T-cell (primary cell): Measurements from ENCODE around the gene AGFG1. TPM values are rescaled to one million over a fixed set of nuclear protein-coding genes. Genes with fewer than 3 reads are reported as not detected.

ENCODE experiments used
- ATAC-seq, 4 experiments: fragments of 200-7000 bp in 3 of 4; fragments of 150-1000 bp in 1 of 4; cut with Tn5 transposase; replicated peaks in 1 of 4; 1 replicate in 3 of 4; 2 replicates in 1 of 4; pipeline ENCODE4 v1.10.0; 2021; ENCODE audit warnings: moderate library complexity in 3 of 4, mild to moderate bottlenecking in 2 of 4, moderate number of reproducible peaks in 1 of 4
- CTCF ChIA-PET, 2 donors: fragments of 300-600 bp; sonication (Branson Sonifier 250); formaldehyde crosslinking; loops; one replicate each; lab custom pipeline; 2022; ENCODE audit warnings: antibody characterized with exemption in 2 of 2; lab: Charles Lee
- POLR2A ChIA-PET, 2 donors: fragments of 300-600 bp; sonication (Branson Sonifier 250); formaldehyde crosslinking; loops; one replicate each; lab custom pipeline; 2022; ENCODE audit warnings: antibody characterized with exemption in 2 of 2; lab: Charles Lee
- DNase-seq, 35 experiments: peaks; one replicate each; pipeline versions ENCODE4 v3.0.0 to v3.0.0-alpha.2; 2013 to 2023
- H3K27ac ChIP-seq: one replicate; pipeline ENCODE4 v1.5.1; 2013; ENCODE audit warnings: low read length
- H3K27me3 ChIP-seq, 2 experiments: replicated peaks in 1 of 2; 1 replicate in 1 of 2; 2 replicates in 1 of 2; pipeline versions ENCODE4 v1.6.1 to v1.7.0; 2013; ENCODE audit warnings: low read length in 1 of 2, mixed read lengths in 1 of 2; ENCODE audit not compliant: control insufficient read depth in 2 of 2, insufficient read depth in 2 of 2; ENCODE audit errors: extremely low read depth in 1 of 2
- H3K36me3 ChIP-seq, 2 donors: 1 replicate in 1 of 2; 2 replicates in 1 of 2; pipeline versions ENCODE4 v1.6.1 to v1.7.0; 2013; ENCODE audit warnings: low read length in 1 of 2; ENCODE audit not compliant: control insufficient read depth in 2 of 2, insufficient read depth in 1 of 2; ENCODE audit errors: extremely low read depth in 1 of 2
- H3K4me1 ChIP-seq, 2 experiments: 1 replicate in 1 of 2; 2 replicates in 1 of 2; pipeline versions ENCODE4 v1.6.1 to v1.7.0; 2013; ENCODE audit warnings: low read length in 2 of 2, mixed read lengths in 1 of 2; ENCODE audit not compliant: insufficient read depth in 2 of 2, control insufficient read depth in 1 of 2; ENCODE audit errors: extremely low read depth in 1 of 2
- H3K4me3 ChIP-seq, 2 donors: 1 replicate in 1 of 2; 2 replicates in 1 of 2; pipeline versions ENCODE4 v1.5.1 to v1.7.0; 2013; ENCODE audit warnings: mild to moderate bottlenecking in 2 of 2, low read length in 1 of 2, moderate library complexity in 1 of 2; ENCODE audit not compliant: control insufficient read depth in 1 of 2; ENCODE audit errors: extremely low read depth in 1 of 2
- H3K9me3 ChIP-seq: 2 replicates; pipeline ENCODE4 v1.7.0; 2013
- H3K27ac Mint-ChIP-seq, 2 donors: one replicate each; pipeline ENCODE4 v1.8.0; 2020 to 2021; ENCODE audit warnings: mild to moderate bottlenecking in 2 of 2, mixed read lengths in 2 of 2
- H3K27me3 Mint-ChIP-seq, 2 donors: one replicate each; pipeline ENCODE4 v1.8.0; 2021 to 2022; ENCODE audit warnings: mixed read lengths in 2 of 2
- H3K36me3 Mint-ChIP-seq: one replicate; pipeline ENCODE4 v1.8.0; 2021; ENCODE audit warnings: mixed read lengths
- H3K4me1 Mint-ChIP-seq, 3 donors: one replicate each; pipeline ENCODE4 v1.8.0; 2020 to 2022; ENCODE audit warnings: mixed read lengths in 3 of 3, mild to moderate bottlenecking in 1 of 3
- H3K4me3 Mint-ChIP-seq, 3 donors: one replicate each; pipeline ENCODE4 v1.8.0; 2020 to 2022; ENCODE audit warnings: mild to moderate bottlenecking in 3 of 3, mixed read lengths in 3 of 3, moderate library complexity in 3 of 3
- H3K9me3 Mint-ChIP-seq, 3 donors: one replicate each; pipeline ENCODE4 v1.8.0; 2020 to 2022; ENCODE audit warnings: mixed read lengths in 3 of 3
- WGBS: methylation state at CpG from one replicate; pipeline ENCODE4 v1.1.5; 2013; ENCODE audit warnings: missing lambda C conversion rate; ENCODE audit not compliant: insufficient coverage; 5-methylcytosine and 5-hydroxymethylcytosine counted together
- total RNA-seq, 35 experiments: library from RNA in 6 of 35; stranded (reverse) in 6 of 35; fragments of 120-200 nt in 1 of 35; gene quantifications; one replicate each; pipeline versions ENCODE4 v1.2.1 to v1.2.4 and lab custom pipeline; 2013 to 2026

The AGFG1 gene
- total RNA-seq, 5 donors from 2014 or later (not counting 1 experiment from before 2014, with no cell fraction given) = 48.6 to 61.4 (median 53.1) TPM

DNA sequence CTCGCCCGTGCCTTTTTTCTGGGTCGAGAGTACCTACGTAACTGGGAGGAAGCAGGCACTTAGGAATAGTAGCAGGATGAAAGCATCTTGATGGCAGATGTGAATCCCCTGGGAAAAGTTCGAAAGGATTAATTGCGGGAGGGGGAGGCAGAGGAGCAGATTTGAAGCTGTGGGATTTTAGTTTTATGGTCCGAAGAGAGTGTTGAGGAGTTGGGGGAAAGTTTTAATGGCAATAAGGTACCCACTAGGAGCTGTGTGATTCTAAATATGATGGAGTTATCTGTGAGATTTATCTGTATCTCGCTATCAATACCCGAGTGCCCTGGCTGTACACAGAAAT lies 1.1 kb downstream of the AGFG1 start:
- DNase-seq (no peak), ATAC-seq (no peak)
- Mint-ChIP-seq H3K27me3 (no peaks in the 10 kb centered on the region), H3K36me3 (no peaks in the 10 kb centered on the region), H3K27ac (peak overlapping the region; percentile 73 to 77), H3K9me3 (no peaks in the 10 kb centered on the region), H3K4me1 (peaks cover 48 to 51% (median 49%) of the 10 kb centered on the region in 3 donors), H3K4me3 (peak overlapping the region; percentile 84 to 92 (median 90))
- WGBS = 0% methylated on average over 6 of the region's 9 CpGs
- ChIA-PET POLR2A (interaction anchor here in 1 of 2 donors (1.3 kb wide), 1 partner anchor 12 kb away, joined by 9 read pairs; no protein-coding TSS in a partner anchor), CTCF (interaction anchor here (0.6 to 1.6 kb wide), 6 partner anchors 8 to 1815 kb away, joined by 3 to 6 read pairs (median 4); no protein-coding TSS in a partner anchor)
- Histone ChIP-seq H3K36me3 (no peaks in the 10 kb centered on the region), H3K4me3 (peak overlapping the region; percentile 52 to 71), H3K27me3 (no peaks in the 10 kb centered on the region), H3K9me3 (no peaks in the 10 kb centered on the region), H3K27ac (no peak overlapping the region), H3K4me1 (peaks cover 12 to 19% of the 10 kb centered on the region in 2 experiments)

DNA sequence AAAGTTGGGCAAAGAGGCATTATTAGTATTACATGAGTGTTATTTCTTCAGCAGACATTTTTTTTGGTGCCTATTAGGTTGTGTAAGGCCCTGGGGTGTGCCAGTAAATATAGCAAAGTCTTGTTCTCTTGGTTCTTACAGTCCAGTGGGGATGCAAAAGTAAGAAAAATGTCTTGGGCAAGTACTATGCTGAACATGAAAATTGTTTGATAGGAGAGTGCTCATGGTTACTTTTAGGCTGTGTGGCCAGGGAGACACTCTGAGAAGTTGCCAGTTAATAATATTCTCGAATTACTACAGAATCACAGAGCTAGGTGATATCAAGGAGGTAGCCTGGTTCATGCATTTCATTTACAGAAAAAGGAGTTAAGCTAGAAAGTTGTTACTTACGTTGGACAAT lies 1.9 kb downstream of the AGFG1 start:
- Mint-ChIP-seq H3K9me3 (no peaks in the 10 kb centered on the region), H3K27ac (peak overlapping the region in 1 of 2 donors; percentile 50), H3K4me1 (peaks cover 51 to 56% (median 54%) of the 10 kb centered on the region in 3 donors), H3K36me3 (no peaks in the 10 kb centered on the region), H3K27me3 (no peaks in the 10 kb centered on the region), H3K4me3 (peak overlapping the region; percentile 84 to 92 (median 90))
- Histone ChIP-seq H3K27me3 (no peaks in the 10 kb centered on the region), H3K4me1 (peaks cover 14 to 17% of the 10 kb centered on the region in 2 experiments), H3K4me3 (no peak overlapping the region), H3K36me3 (no peaks in the 10 kb centered on the region), H3K9me3 (no peaks in the 10 kb centered on the region), H3K27ac (no peak overlapping the region)
- ATAC-seq (no peak), DNase-seq (no peak)
- POLR2A ChIA-PET = interaction anchor here in 1 of 2 donors (1.3 kb wide), 1 partner anchor 11 kb away, joined by 9 read pairs; no protein-coding TSS in a partner anchor
- no CpG with 5 or more reads among the region's 2 CpGs for WGBS
- CTCF ChIA-PET = interaction anchor here (0.6 to 1.6 kb wide), 6 partner anchors 9 to 1815 kb away, joined by 3 to 6 read pairs (median 4); no protein-coding TSS in a partner anchor

DNA sequence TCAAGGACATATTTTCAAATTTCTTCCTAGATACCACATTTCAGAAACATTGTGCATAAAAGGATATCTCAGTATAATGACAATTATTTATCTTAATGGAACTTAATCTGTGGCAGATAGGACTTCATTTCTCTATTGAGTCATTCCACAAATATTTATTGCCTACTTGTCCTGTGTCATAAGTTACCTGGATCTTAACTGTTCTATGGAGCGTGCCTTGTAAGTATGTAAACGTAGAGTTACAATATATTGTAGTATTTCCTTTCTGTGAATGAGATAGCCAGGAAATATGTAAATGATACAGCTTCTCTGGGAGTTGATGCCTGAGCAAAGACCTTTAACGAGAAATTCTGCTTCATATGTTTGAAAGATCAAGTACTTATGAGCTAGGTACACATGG lies 2.5 kb downstream of the AGFG1 start:
- CTCF ChIA-PET = interaction anchor here in 1 of 2 donors (1.4 to 1.6 kb wide), 3 partner anchors 10 to 13 kb away, joined by 4 read pairs; no protein-coding TSS in a partner anchor
- Mint-ChIP-seq H3K36me3 (no peaks in the 10 kb centered on the region), H3K27me3 (no peaks in the 10 kb centered on the region), H3K9me3 (no peaks in the 10 kb centered on the region), H3K4me3 (peak overlapping the region; percentile 84 to 92 (median 90)), H3K4me1 (peaks cover 57 to 61% (median 58%) of the 10 kb centered on the region in 3 donors), H3K27ac (peak overlapping the region in 1 of 2 donors; percentile 29)
- Histone ChIP-seq H3K4me3 (no peak overlapping the region), H3K9me3 (no peaks in the 10 kb centered on the region), H3K36me3 (no peaks in the 10 kb centered on the region), H3K27ac (no peak overlapping the region), H3K4me1 (peaks cover 14 to 18% of the 10 kb centered on the region in 2 experiments), H3K27me3 (no peaks in the 10 kb centered on the region)
- POLR2A ChIA-PET = interaction anchor here in 1 of 2 donors (1.3 kb wide), 1 partner anchor 11 kb away, joined by 9 read pairs; no protein-coding TSS in a partner anchor
- ATAC-seq (no peak), DNase-seq (no peak)
- WGBS = 17% methylated on average over 2 of the region's 3 CpGs

DNA sequence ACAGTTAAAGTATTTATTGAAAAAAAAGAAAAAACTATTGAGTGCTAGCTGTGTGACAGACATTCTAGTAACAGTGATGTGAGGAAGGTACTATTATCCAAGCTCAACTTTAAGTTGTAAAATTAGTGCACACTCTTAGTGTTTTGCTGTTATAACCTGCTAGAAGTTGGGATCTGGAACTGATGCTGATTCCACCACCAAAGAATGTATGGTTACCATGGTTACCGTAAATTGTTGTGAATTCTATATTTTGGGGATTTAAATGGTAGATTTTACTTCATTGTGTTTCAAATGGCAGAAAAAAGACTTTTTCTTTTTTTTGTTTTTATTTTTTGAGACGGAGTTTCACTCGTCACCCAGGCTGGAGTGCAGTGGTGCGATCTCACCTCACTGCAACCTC lies 5.3 kb downstream of the AGFG1 start:
- Histone ChIP-seq H3K27ac (no peak overlapping the region), H3K4me3 (no peak overlapping the region), H3K4me1 (peaks cover 15 to 33% of the 10 kb centered on the region in 2 experiments), H3K36me3 (no peaks in the 10 kb centered on the region), H3K9me3 (no peaks in the 10 kb centered on the region), H3K27me3 (no peaks in the 10 kb centered on the region)
- DNase-seq = no peak
- no CpG with 5 or more reads among the region's 4 CpGs for WGBS
- ChIA-PET POLR2A (no interaction called here), CTCF (interaction anchor here (0.6 to 0.7 kb wide), 2 partner anchors 11 to 12 kb away, joined by 6 read pairs; no protein-coding TSS in a partner anchor)
- no peaks in the 10 kb centered on the region for H3K27me3 Mint-ChIP-seq
- H3K9me3 Mint-ChIP-seq = no peaks in the 10 kb centered on the region
- H3K27ac Mint-ChIP-seq = no peak overlapping the region
- peaks cover 75 to 76% (median 76%) of the 10 kb centered on the region in 3 donors for H3K4me1 Mint-ChIP-seq
- H3K4me3 Mint-ChIP-seq = no peak overlapping the region
- no peaks in the 10 kb centered on the region for H3K36me3 Mint-ChIP-seq
- ATAC-seq = no peak

DNA sequence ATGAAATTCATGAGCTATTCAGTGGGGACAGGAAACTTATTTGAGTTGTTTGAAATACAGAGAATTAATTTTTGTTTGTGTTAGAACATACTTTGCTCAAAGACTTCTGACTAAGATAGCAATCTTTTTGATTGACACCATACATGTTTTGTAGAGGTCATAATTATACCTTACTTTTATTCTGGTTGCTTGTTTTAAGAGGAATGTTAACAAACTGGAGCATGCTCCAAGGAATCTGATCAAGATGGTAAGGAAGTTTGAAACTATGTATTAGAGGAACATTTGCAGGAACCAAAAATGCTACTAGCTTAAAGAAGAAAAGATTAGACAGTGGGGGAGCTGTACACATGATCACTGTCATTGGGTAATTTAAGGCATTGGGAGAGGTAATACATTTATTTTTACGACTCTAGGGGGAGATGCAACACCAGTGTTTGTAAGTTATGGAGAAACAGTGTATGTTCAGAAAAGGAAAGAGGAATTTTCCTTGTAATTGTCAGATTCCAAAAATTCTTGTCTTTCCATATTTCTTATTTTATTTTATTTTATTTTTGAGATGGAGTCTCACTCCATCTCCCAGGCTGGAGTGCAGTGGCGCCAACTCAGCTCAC lies 8.0 kb downstream of the AGFG1 start:
- WGBS = no CpG with 5 or more reads among the region's 2 CpGs
- no peaks in the 10 kb centered on the region for H3K36me3 ChIP-seq
- Mint-ChIP-seq H3K4me3 (peak overlapping the region in 1 of 3 donors; percentile 52), H3K36me3 (no peaks in the 10 kb centered on the region), H3K4me1 (peaks cover 76 to 79% (median 79%) of the 10 kb centered on the region in 3 donors), H3K27ac (peak overlapping the region in 1 of 2 donors; percentile 10), H3K9me3 (no peaks in the 10 kb centered on the region), H3K27me3 (no peaks in the 10 kb centered on the region)
- no peaks in the 10 kb centered on the region for H3K9me3 ChIP-seq
- no peak overlapping the region for H3K4me3 ChIP-seq
- ATAC-seq = peak in 3 of 4 experiments; percentile 60 to 77 (median 66)
- peaks cover 14 to 28% of the 10 kb centered on the region in 2 experiments for H3K4me1 ChIP-seq
- ChIA-PET CTCF (interaction anchor here (0.6 to 1.3 kb wide), 7 partner anchors 12 to 292 kb away, joined by 3 to 5 read pairs (median 3); no protein-coding TSS in a partner anchor), POLR2A (interaction anchor here (0.6 kb wide), 3 partner anchors 45 to 1808 kb away, joined by 3 to 4 read pairs (median 3); no protein-coding TSS in a partner anchor)
- DNase-seq = peak in 1 of 35 experiments; percentile 43
- H3K27me3 ChIP-seq = no peaks in the 10 kb centered on the region
- no peak overlapping the region for H3K27ac ChIP-seq

- peak in 1 of 4 experiments; percentile 73 for ATAC-seq
- ChIA-PET POLR2A (interaction anchor here (0.6 kb wide), 3 partner anchors 45 to 1809 kb away, joined by 3 to 4 read pairs (median 3); no protein-coding TSS in a partner anchor), CTCF (interaction anchor here (0.6 to 1.3 kb wide), 5 partner anchors 11 to 152 kb away, joined by 3 to 5 read pairs (median 3); no protein-coding TSS in a partner anchor)
- Mint-ChIP-seq H3K27me3 (no peaks in the 10 kb centered on the region), H3K36me3 (peaks cover under 1% of the 10 kb centered on the region), H3K27ac (peak overlapping the region; percentile 42 to 65), H3K4me3 (peak overlapping the region in 1 of 3 donors; percentile 52), H3K4me1 (peaks cover 75 to 79% (median 76%) of the 10 kb centered on the region in 3 donors), H3K9me3 (no peaks in the 10 kb centered on the region)
- H3K9me3 ChIP-seq = no peaks in the 10 kb centered on the region
- H3K4me3 ChIP-seq = no peak overlapping the region
- H3K27ac ChIP-seq = no peak overlapping the region
- H3K27me3 ChIP-seq = no peaks in the 10 kb centered on the region
- DNase-seq = peak in 1 of 35 experiments; percentile 33
- peaks cover 14 to 27% of the 10 kb centered on the region in 2 experiments for H3K4me1 ChIP-seq
- no CpG with 5 or more reads among the region's 2 CpGs for WGBS
- H3K36me3 ChIP-seq = no peaks in the 10 kb centered on the region
These were observed 8.6 kb downstream of the AGFG1 start for GRCh38 chr2:227480528-227480927.
